HG02642 (cell line): ENCODE results near the gene MYBPC3.

Source experiments
- ATAC-seq: cut with Tn5 transposase; IDR thresholded peaks from one replicate; pipeline ENCODE4 v1.9.1; 2021; ENCODE audit warnings: mild to moderate bottlenecking; ENCODE audit not compliant: unreplicated experiment, poor library complexity

MYBPC3 gene

DNA sequence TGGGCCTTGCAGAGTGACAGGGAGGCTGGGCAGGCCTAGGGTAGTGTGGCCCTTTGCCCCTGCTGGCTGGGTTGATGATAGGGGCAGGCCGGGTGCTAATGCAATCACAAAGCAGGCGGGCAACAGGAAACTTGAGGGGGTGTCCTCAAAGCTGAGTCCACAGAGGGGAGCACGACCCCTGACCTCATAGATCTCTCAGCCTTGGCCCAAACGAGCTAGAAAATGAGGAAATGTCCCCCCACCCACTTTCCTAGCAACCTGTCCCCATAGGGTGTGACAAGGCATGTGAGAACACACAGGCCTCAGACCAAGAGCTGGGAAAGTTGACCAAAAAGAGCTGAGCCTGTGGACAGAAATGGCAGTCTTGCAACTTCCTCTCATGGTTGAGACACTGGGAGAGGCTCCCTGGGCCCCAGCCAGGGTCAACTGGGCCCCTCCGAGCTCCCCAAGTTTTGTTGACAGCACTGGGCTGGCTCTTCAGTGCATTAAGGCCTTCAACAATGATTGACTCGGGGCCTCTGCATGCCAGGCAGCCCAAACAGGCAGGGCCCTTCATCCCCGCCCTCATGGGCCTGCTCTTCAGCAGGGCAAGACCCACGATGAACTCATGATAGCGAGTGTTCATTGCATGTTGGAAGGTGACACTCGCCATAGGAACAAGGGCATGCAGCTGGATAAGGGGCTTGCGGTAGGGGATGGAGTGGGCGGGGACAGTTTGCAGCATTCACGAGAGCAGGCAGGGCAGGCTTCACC is 35.6 kb upstream of the MYBPC3 start:
- ATAC-seq = no peak

DNA sequence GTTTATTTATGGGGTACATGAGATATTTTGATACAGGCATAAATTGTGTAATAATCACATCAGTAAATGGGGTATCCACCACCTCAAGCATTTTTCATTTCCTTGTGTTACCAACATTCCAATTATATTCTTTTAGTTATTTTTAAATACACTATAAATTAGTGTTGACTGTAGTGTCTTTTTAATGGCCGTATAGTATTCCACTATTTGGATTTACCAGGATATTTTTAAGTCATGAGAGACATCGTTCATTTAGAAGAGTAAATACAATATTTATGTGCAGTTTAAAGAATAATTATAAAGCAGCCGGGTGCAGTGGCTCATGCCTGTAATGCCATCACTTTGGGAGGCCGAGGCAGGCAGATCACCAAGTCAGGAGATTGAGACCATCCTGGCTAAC is 32.0 kb upstream of the MYBPC3 start:
- ATAC-seq = no peak

DNA sequence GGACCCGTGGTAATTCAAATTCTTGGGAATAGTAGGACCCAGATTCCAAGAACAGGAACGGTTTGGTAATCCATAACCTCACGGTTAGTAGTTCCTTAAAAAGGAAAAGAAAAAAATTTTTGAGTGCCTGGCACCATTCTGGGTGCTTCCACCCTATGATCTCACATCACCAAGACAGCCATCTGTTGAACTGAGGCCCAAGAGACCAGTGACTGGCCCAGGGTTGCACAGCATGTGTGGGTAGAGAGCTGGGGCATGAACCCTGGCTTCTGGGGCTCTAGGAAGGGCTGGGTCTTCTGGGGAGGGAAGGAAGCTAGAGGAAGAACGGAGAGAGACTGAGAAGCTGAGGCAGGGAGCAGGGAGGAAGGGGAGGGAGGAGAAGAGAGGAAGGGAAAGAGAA is 30.6 kb upstream of the MYBPC3 start:
- ATAC-seq = no peak

DNA sequence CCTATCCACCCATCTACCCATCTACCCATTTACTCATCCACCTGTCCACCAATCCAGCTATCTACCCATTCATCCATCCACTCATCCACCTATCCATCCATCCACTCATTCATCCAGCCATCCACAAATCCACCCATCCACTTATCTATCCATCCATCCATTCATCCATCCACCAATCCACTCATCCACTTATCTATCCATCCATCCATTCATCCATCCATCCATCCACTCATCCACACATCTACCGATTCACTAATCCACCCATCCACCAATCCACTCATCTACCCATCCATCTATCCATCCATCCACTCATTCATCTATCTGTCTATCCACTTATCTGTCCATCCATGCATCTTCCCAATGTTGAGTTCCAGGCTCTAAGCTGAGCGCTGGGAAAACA is 27.6 kb upstream of the MYBPC3 start:
- no peak for ATAC-seq

DNA sequence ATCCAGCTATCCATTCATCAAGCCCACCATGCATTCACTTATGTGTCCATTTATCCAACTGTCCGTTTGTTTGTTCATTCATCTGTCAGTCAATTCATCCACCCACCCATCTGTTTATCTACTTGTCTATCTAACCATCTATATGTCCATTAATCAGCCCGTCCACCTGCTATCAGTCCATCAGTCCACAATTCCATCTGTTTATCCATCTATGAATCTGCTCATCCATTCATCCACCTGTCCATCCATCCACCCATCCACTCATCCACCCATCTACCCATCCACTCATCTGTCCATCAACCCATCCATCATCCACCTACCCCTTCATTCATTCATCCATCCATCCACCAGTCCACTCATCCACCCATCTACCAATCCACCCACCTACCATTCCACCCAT is 26.8 kb upstream of the MYBPC3 start:
- no peak for ATAC-seq

DNA sequence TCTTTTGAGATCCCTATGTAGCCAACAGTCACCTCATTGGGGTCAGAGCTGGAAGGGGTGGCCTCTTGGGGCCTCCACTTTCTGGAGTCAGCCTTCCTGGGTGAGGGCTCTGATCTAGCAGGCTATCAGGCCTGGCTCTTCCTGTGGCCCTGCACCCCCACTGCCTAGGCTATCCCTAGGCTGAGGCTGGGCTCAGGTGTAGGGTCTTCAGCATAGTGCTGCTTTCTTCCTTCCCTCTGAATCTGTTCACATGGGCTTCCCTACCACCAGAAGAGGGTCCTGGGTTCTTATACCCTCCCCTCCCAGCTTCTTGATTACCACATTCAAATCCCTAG is 26.3 kb upstream of the MYBPC3 start:
- ATAC-seq = peak; percentile 6

DNA sequence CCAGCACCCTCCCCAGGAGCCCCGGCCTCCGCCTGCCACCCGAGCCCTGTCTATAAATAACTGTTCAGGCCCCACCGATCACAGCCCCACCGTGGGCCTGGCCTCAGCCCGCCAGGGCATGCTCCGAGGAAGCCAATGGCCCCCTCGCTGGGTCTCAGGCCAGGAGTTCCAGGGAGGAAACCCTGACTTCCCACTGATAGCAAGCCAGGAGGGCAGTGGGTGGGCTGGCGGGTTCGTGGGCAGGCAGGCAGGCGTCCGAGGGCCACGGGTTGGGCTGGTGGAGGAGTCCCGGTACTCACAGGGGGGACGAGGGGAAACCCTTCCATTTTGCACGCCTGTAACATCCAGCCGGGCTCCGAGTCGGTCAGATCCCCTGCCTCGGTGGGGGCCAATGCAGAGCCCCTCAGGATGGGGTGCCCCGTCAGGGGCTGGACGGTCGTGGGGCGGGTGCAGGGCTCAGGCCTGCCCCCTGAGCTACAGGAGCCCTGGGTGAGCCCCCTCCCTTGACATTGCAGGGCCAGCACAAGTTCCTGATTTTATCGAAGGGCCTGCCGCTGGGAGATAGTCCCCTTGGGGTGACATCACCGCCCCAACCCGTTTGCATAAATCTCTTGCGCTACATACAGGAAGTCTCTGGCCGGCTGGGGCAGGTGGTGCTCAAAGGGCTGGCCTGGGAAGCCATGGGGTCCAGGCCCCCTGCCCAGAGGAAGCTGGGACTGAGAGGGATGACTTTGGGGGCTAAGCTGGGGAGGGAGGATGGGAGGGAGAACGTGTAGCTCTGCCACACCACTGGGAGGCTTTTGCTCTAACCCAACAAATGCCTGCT is 25.7 kb upstream of the MYBPC3 start, which contains the start of gene SPI1:
TSS of gene SPI1 (minus strand) at position 538 of the 826 bp plus-strand sequence. CDS start at position 344, 194 bp downstream.
- ATAC-seq = peak; percentile 81

DNA sequence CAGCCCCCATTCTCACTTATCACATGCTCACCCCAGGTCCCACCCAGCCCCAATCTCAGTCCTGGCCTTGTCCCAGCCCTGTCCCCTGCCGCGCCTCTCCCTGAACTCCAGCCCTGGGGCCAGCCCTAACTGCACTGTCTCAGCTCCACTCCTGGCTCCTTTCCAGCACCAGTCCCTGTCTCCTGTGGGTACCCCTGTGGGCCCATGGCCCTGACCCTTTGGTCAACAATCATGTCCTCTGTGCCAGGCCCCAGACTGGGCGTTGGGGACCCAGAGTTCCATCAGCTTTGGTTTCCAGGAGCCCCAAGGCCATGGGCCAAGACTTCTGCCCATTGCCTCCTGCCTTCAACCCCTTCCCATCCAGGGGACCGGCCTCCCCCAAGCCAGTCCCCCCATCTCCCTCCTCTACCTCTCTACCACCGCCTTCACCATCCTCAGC is 25.1 kb upstream of the MYBPC3 start:
- ATAC-seq = no peak

DNA sequence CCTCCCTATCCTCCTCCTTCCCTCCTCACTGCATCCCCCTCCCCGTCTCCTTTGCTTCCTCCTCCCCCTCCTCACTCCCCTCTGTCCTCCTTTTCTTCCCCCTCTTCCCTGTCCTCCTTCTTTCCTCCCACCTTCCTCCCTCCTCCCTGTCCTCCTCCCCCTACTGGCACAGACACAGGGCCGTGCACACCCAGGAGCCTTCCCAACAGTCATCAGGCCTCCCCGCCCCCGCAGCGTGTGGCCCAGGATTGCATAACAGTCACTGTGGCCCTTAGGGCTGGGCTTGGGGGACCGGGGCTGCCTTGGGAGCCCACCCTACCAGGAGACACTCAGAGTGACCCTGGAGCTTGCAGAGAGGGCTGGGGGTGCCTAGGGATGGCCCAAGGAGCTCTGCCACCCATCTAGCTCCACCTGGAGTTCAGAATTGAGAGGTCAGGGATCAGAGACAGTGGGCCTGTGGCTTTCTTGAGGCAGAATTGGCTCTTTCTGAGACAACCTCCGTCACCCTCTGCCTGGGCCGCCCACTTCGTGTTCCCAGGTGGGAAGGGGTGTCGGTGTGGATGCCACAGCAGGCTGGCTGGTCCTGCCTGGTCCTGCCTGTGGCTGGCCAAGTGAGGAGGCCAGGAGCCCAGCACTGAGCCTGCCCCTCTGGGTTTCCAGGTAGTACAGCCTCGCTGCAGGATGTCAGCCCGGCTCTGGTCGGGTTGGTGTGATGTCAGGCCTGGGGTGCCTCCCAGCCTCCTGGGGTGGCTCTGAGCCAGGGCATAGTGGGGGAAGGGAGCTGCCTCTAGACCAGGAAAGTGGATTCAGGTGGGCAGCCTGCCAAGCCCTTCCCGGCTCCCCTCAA is 24.2 kb upstream of the MYBPC3 start:
- ATAC-seq = peak; percentile 35

DNA sequence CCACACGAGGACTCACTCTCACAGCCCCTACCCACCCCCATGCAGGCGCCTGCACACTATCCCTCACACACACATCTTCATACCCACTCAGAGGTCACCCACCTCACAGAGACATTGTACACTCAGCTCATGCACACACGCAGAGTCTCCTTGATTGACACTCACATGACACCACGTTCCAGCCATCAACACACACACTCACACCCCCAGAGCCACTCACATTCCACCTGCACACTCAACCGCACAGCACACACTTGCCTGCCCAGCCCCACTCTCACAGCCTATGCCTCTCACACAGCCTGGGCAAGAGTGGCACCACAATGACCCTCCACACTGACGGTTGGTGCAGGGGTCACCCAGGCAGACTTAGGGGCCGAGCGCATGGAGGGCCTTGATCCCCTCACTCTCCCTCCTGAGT is 23.6 kb upstream of the MYBPC3 start:
- no peak for ATAC-seq

DNA sequence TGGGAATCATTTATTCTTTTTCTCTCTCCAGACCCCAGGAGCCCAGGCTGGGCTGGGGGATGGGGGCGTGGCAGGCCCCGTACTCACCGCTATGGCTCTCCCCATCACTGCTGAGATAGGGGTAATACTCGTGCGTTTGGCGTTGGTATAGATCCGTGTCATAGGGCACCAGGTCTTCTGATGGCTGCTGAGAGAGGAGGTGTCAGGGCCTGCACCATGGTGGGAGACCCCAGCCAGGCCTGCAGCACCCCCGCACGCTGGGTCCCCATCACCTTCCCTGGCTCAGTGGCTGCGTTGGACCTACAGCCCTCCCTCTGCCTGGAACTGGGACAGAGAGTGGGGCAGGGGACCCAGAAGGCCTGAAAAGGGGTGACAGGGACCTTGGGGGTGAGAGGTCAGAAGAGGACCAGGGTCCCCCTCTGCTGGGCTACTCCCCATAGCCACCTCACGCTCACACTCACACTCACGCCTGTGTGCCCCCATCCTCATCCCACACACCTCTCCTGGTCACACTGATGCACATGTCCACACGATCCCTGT is 23.1 kb upstream of the MYBPC3 start:
- ATAC-seq = no peak

DNA sequence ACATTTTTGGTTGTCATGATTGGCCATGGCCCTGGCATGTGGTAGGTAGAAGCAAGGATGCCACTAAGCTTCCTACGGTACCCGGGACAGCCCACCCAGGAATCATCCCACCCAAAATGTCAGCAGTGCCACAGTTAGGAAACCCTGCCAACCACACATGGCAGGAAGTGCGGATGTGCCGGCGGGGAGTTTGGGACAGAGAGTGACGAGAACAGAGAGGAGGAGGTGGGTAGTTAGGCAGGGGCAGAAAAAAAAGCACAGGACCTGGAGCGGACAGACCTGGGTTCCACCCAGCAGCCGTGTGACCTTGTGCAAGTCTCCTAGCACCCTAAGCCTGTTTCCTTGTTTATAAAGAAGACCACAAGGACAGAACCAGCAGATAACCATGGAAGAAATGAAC is 22.5 kb upstream of the MYBPC3 start:
- ATAC-seq = no peak

DNA sequence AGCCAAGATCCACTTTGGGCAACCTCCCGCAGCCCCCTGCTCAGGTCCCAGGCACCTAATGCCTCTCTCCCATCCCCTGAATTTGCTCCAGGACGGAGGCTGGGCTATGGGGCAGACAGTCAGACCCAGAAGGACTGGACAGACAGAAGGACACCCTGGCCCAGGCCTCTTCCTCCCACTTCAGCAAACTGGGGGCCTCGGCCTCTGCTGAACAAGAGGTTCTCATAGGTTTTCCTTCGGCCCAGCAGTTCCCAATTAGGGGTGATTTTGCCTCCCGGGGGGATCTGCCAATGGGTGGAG is 22.2 kb upstream of the MYBPC3 start:
- no peak for ATAC-seq

DNA sequence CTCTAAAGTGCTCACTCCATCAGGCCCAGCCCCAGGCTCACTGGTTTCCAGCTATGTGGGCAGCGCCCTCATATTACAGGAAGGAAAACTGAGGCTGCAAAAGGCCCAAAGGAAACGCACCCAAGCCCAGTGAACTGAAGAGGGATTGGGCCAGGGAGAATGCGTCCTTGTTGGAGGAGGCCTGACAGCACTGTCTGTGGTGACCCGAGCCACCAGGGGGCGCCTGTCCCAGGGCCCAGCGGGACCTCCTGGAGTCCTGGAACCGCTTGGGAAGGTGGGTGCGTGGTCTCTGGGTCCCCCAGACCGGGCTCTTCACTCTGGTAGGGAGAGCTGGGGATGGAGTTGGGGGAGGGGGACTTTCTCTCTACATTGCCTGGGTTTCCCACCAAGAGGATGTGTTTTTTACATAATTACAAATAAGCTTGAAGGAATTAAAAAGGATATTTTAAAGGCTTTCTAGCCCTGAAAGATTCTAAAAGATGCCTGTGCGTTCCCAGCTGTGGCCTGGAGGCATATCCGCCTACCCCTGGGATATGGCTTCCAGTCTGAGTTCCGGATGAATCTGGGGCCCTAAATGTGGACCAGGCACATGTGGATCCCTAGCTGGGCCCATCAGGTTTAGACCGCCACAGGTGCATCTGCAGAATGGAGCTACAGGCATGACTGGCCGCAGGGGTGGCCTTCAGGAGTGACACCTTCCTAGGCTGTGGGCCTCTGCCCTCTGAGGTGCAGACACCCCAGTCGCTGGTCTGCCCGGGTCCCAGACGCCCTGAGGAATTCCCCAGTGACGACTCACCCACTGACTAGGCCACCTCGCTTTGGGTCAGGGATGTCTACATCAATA is 21.6 kb upstream of the MYBPC3 start:
- no peak for ATAC-seq

DNA sequence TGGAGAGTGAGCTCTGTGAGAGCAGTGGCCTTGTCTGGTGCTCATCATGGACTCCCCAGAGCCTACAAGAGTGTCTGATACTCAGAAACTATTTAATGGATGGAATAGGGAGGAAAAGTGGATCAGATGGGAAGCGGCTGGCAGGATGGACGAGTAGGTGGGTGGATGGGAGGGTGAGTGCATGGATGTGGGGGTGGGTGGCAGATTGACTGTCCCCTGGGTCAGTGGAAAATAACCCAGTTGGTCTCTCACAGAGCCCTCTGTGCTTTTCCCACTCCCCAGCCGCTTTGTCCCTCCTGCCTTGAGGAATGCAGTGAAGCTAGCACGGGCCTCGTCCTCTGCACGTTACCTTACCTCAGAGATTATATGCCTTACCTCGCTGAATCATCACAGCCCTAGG is 19.9 kb upstream of the MYBPC3 start:
- no peak for ATAC-seq

DNA sequence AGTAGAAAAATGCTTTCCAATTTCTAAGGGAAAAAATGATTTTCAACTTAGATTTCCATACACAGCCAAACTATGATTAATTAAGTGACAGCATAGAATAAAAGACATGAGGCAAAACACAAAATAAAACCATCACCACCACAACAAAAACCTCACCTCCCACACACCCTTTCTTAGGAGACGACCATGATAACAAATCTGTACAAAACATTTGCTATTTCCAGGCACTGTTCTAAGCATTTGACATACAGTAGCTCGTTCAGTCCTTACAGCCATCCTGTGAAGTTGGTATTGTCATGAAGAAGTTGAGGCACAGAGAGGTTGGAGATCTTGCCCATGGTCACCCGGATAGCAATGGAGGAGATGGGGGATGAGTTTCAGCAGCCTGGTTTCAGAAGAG is 17.2 kb upstream of the MYBPC3 start:
- ATAC-seq = no peak

DNA sequence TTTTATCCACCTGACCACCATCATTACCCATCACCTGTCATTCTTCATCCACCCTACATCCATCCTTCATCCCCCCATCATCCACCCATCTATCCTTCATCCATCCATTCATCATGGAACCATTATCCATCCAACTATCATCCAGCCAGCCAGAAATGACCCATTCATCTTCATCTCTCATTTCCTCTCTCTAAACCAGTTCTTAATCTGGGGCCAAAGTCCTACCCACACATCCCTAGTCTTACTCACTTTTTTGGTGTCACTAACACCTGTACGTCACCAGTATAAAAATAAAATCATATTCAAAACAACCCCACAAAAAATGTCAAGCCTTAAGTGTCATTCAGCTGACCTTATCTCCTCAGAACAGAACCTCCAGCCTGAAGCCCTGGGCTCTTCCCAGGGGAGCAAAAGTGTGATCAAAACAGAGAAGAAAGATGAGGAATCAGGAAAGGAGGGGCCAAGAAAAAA is 13.6 kb upstream of the MYBPC3 start:
- no peak for ATAC-seq

DNA sequence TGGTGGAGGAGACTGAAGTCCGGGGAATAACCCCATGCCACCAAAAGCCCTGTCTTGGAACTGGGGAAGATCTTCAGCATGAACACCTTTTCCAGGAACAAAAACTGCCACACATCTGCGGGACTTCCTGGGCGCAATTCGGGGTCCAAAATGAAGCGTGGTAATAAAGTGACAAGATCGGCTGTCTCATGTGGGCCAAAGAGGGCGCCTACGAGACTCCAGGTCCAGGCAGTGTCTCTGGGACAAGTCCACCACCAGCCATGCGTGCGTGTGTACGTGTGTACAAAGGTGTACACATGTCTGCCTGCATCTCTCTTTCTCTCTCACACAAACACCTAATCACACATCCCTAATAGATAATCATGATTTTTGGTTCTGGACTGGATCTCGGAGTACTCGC is 8.9 kb upstream of the MYBPC3 start:
- ATAC-seq = no peak

DNA sequence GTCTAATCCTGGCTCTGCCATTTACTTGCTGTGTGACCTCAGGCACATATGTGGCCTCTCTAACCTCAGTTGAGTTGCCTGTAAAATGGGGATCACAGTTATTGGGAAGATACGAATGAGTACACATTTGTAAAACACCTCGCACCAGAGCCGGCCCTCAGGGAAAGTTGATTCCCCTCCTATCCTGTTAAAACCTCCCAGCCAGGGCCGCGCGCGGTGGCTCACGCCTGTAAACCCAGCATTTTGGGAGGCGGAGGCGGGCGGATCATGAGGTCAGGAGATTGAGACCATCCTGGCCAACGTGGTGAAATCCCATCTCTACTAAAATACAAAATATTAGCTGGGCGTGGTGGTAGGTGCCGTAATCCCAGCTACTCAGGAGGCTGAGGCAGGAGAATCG is 7.8 kb upstream of the MYBPC3 start:
- ATAC-seq = no peak

DNA sequence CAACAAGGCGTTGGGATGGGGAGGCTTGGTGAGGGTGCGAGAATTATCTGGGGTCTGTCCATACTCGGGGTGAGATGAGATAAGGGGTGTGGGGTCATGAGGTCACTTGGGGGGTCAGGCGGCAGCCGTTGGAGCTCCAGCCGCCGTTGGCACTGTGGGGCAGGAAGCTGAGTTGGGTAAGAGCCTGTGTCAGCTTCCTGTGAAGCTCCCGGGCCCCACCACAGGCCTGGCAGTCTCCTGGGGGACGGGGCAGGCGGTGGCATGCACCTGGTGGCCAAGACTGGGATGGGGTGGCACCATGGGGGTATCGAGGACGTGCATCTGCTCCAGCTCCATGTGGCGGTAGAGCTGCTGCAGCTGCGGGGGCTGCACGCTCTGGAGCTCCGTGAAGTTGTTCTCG is 7.1 kb upstream of the MYBPC3 start:
- no peak for ATAC-seq
